ENCODE data around the gene LRRK1.

LRRK1 gene

GRCh38 chr15:100975043-100975442 lies 55.9 kb downstream of the LRRK1 start:
- no peak overlapping the region for H3K4me3 ChIP-seq (ENCODE audit: low read length)
- no peak for TF ChIP-seq CTCF (conservative IDR thresholded peaks at IDR 0.05; ENCODE audit: low read length)
- no peak for DNase-seq (ENCODE audit: low read depth)

- no peak overlapping the region for H3K4me3 ChIP-seq (ENCODE audit: low read length)
- no peak for TF ChIP-seq CTCF (conservative IDR thresholded peaks at IDR 0.05; ENCODE audit: low read length)
- no peak for DNase-seq (ENCODE audit: low read depth)
Observed at GRCh38 chr15:100980410-100981046, 61.4 kb downstream of the LRRK1 start.

GRCh38 chr15:100981086-100981485 lies 61.9 kb downstream of the LRRK1 start:
- DNase-seq (ENCODE audit: low read depth) = no peak
- TF ChIP-seq CTCF (conservative IDR thresholded peaks at IDR 0.05; ENCODE audit: low read length) = no peak
- H3K4me3 ChIP-seq (ENCODE audit: low read length) = no peak overlapping the region

GRCh38 chr15:100983221-100983620 lies 64.1 kb downstream of the LRRK1 start:
- DNase-seq (ENCODE audit: low read depth) = no peak
- TF ChIP-seq CTCF (conservative IDR thresholded peaks at IDR 0.05; ENCODE audit: low read length) = no peak
- H3K4me3 ChIP-seq (ENCODE audit: low read length) = no peak overlapping the region

- no peak for TF ChIP-seq CTCF (conservative IDR thresholded peaks at IDR 0.05; ENCODE audit: low read length)
- H3K4me3 ChIP-seq (ENCODE audit: low read length) = no peak overlapping the region
- DNase-seq (ENCODE audit: low read depth) = no peak
Observed at GRCh38 chr15:100985401-100985800, 66.2 kb downstream of the LRRK1 start.

- TF ChIP-seq CTCF (conservative IDR thresholded peaks at IDR 0.05; ENCODE audit: low read length) = no peak
- DNase-seq (ENCODE audit: low read depth) = no peak
- H3K4me3 ChIP-seq (ENCODE audit: low read length) = no peak overlapping the region
Observed at GRCh38 chr15:100986158-100986896, 67.2 kb downstream of the LRRK1 start.

- DNase-seq (ENCODE audit: low read depth) = no peak
- no peak overlapping the region for H3K4me3 ChIP-seq (ENCODE audit: low read length)
- TF ChIP-seq CTCF (conservative IDR thresholded peaks at IDR 0.05; ENCODE audit: low read length) = no peak
Observed at GRCh38 chr15:100987143-100987542, 68.0 kb downstream of the LRRK1 start.

All from AG10803 (cell line).